SH-SY5Y (cell line): ENCODE results near the gene RRAS2.

Source experiments
- GATA2 ChIP-seq: IDR thresholded peaks from 2 replicates; pipeline ENCODE4 v1.6.1; 2011; ENCODE audit warnings: mild to moderate bottlenecking, low read depth, low read length
- GATA3 ChIP-seq: IDR thresholded peaks from 2 replicates; pipeline ENCODE4 v1.6.1; 2011; ENCODE audit warnings: low read depth, mild to moderate bottlenecking, low read length, moderate library complexity

DNA sequence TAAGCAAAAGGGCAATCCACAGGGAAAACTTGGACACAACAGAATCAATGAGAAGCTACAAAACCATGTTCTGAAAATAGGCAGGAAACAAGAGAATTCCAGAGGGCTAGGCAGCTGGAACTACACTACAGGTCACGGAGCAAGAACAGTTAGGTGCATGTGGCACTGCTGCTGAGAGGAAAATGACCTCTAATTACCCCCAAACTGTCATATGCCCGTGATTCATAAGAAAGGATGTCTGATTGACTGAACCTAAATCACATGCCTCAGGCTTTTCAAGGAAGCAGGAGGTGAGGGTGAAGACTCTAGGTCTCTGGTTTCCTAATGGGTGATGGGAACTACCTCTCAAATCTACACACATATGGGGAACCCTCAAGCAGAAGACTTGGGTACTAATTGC, 17.9 kb upstream of the RRAS2 start:
- TF ChIP-seq GATA3 = no peak
- no peak for TF ChIP-seq GATA2
